GM21515 (cell line): ENCODE results near the gene SPART.
"Not testable (repeated sequence)": the region's sequence is repeated elsewhere in the genome, so short reads cannot be mapped to it uniquely, and the experiment has no call there.

Source experiments
- ATAC-seq: cut with Tn5 transposase; IDR thresholded peaks from one replicate; pipeline ENCODE4 v1.9.1; 2021; ENCODE audit not compliant: unreplicated experiment

SPART gene

GRCh38 chr13:36354842-36355623 is 8.8 kb upstream of the SPART start:
- ATAC-seq: no peak

- ATAC-seq: no peak
Measured at GRCh38 chr13:36353001-36353400, 6.8 kb upstream of the SPART start.

GRCh38 chr13:36352350-36352749 is 6.2 kb upstream of the SPART start:
- no peak for ATAC-seq

- ATAC-seq: no peak
Measured at GRCh38 chr13:36347531-36348210, 1.5 kb upstream of the SPART start.

GRCh38 chr13:36345438-36346221 is 564 bp downstream of the SPART start:
- no peak for ATAC-seq

- ATAC-seq: no peak
Measured at GRCh38 chr13:36344886-36345437, 1.2 kb downstream of the SPART start.

GRCh38 chr13:36344173-36344572 is 2.0 kb downstream of the SPART start:
- ATAC-seq: no peak

GRCh38 chr13:36343766-36344165 is 2.4 kb downstream of the SPART start:
- no peak for ATAC-seq

GRCh38 chr13:36342715-36343114 is 3.5 kb downstream of the SPART start:
- ATAC-seq: no peak

GRCh38 chr13:36341718-36342117 is 4.5 kb downstream of the SPART start:
- ATAC-seq: no peak

- no peak for ATAC-seq
Measured at GRCh38 chr13:36339600-36340155, 6.5 kb downstream of the SPART start.

- no peak for ATAC-seq
Measured at GRCh38 chr13:36337938-36338641, 8.1 kb downstream of the SPART start.

GRCh38 chr13:36332986-36333385 is 13.2 kb downstream of the SPART start:
- ATAC-seq: no peak

GRCh38 chr13:36332255-36332654 is 13.9 kb downstream of the SPART start:
- not testable (repeated sequence) for ATAC-seq

- no peak for ATAC-seq
Measured at GRCh38 chr13:36331280-36331679, 14.9 kb downstream of the SPART start.

- ATAC-seq: no peak
Measured at GRCh38 chr13:36329361-36329760, 16.8 kb downstream of the SPART start.

- no peak for ATAC-seq
Measured at GRCh38 chr13:36328821-36329220, 17.4 kb downstream of the SPART start.

- ATAC-seq: no peak
Measured at GRCh38 chr13:36325912-36326311, 20.3 kb downstream of the SPART start.

- ATAC-seq: not testable (repeated sequence)
Measured at GRCh38 chr13:36324881-36325280, 21.3 kb downstream of the SPART start.

- no peak for ATAC-seq
Measured at GRCh38 chr13:36323951-36324566, 22.1 kb downstream of the SPART start.
